SH-SY5Y (cell line): ENCODE results near the gene TAS2R3.

Experiments
- GATA2 ChIP-seq: IDR thresholded peaks from 2 replicates; pipeline ENCODE4 v1.6.1; 2011; ENCODE audit warnings: mild to moderate bottlenecking, low read depth, low read length
- GATA3 ChIP-seq: IDR thresholded peaks from 2 replicates; pipeline ENCODE4 v1.6.1; 2011; ENCODE audit warnings: low read depth, mild to moderate bottlenecking, low read length, moderate library complexity

- no peak for TF ChIP-seq GATA3
- TF ChIP-seq GATA2, result no peak
These were observed 25.3 kb upstream of the TAS2R3 start for GRCh38 chr7:141738592-141739013.
